Osteocyte (in vitro differentiated cells): ENCODE data around the gene SLC16A12. TPM values are rescaled to one million over a fixed set of nuclear protein-coding genes. Genes with fewer than 3 reads are reported as not detected.

Source experiments
- DNase-seq: peaks from one replicate; pipeline ENCODE4 v3.0.0; 2021; ENCODE audit warnings: mixed read lengths; ENCODE audit not compliant: unreplicated experiment; ENCODE audit errors: extremely low spot score
- H3K27ac Mint-ChIP-seq: one replicate; pipeline ENCODE4 v1.8.0; 2021; ENCODE audit warnings: mild to moderate bottlenecking, mixed read lengths; ENCODE audit not compliant: unreplicated experiment
- H3K27me3 Mint-ChIP-seq: one replicate; pipeline ENCODE4 v1.8.0; 2021; ENCODE audit warnings: mixed read lengths; ENCODE audit not compliant: unreplicated experiment
- H3K36me3 Mint-ChIP-seq: one replicate; pipeline ENCODE4 v1.8.0; 2021; ENCODE audit warnings: mixed read lengths; ENCODE audit not compliant: unreplicated experiment
- H3K4me1 Mint-ChIP-seq: one replicate; pipeline ENCODE4 v1.8.0; 2021; ENCODE audit warnings: mixed read lengths; ENCODE audit not compliant: unreplicated experiment
- H3K4me3 Mint-ChIP-seq: one replicate; pipeline ENCODE4 v1.8.0; 2021; ENCODE audit warnings: mild to moderate bottlenecking, moderate library complexity, mixed read lengths; ENCODE audit not compliant: unreplicated experiment
- H3K9me3 Mint-ChIP-seq: one replicate; pipeline ENCODE4 v1.8.0; 2021; ENCODE audit warnings: mixed read lengths; ENCODE audit not compliant: unreplicated experiment
- CTCF ChIP-seq: fragments of 200-600 bp; sonication (generic); IDR thresholded peaks from 2 replicates; pipeline ENCODE4 v1.5.0; 2021; ENCODE audit warnings: antibody characterized with exemption, mild to moderate bottlenecking, moderate library complexity
- total RNA-seq: library from RNA; stranded (reverse); gene quantifications from 2 replicates; pipeline ENCODE4 v1.2.1, GENCODE V29; 2021

Gene SLC16A12
- total RNA-seq, 1 donor from 2014 or later = 8.4 TPM

- DNase-seq = no peak
- Mint-ChIP-seq H3K36me3 (peaks cover 8% of the 10 kb centered on the region), H3K27me3 (no peaks in the 10 kb centered on the region), H3K4me3 (peak overlapping the region; percentile 39), H3K27ac (no peak overlapping the region), H3K4me1 (peaks cover 67% of the 10 kb centered on the region), H3K9me3 (no peaks in the 10 kb centered on the region)
- no peak for TF ChIP-seq CTCF
Measured at GRCh38 chr10:89515031-89515841, 20.2 kb downstream of the SLC16A12 start.

- no peaks in the 10 kb centered on the region for H3K27me3 Mint-ChIP-seq
- H3K36me3 Mint-ChIP-seq = peaks cover 12% of the 10 kb centered on the region
- H3K9me3 Mint-ChIP-seq = peaks cover 3% of the 10 kb centered on the region
- H3K27ac Mint-ChIP-seq = no peak overlapping the region
- TF ChIP-seq CTCF = no peak
- no peak overlapping the region for H3K4me3 Mint-ChIP-seq
- peaks cover 47% of the 10 kb centered on the region for H3K4me1 Mint-ChIP-seq
- DNase-seq = no peak
Measured at GRCh38 chr10:89513206-89513605, 22.2 kb downstream of the SLC16A12 start.

DNA sequence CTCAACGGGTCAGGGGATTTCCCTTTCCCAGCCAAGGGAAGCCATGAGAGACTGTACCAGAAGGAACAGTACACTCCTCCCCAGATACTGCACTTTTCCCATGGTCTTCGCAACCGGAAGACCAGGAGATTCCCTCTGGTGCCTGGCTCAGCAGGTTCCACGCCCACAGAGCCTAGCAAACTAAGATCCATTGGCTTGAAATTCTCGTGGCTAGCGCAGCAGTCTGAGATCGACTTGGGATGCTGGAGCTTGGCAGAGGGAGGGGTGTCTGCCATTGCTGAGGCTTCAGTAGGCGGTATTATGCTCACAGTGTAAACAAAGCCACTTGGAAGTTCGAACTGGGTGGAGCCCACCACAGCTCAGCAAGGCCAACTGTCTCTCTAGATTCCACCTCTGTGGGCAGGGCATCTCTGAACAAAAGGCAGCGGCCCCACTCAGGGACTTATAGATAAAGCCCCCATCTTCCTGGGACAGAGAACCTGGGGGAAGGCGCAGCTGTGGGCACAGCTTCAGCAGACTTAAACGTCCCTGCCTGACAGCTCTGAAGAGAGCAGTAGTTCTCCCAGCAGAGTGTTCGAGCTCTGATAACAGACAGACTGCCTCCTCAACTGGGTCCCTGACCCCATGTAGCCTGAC, 29.6 kb downstream of the SLC16A12 start:
- Mint-ChIP-seq H3K27me3 (no peaks in the 10 kb centered on the region), H3K4me1 (peaks cover 36% of the 10 kb centered on the region), H3K36me3 (peaks cover 18% of the 10 kb centered on the region), H3K9me3 (peaks cover 13% of the 10 kb centered on the region), H3K4me3 (no peak overlapping the region), H3K27ac (no peak overlapping the region)
- no peak for TF ChIP-seq CTCF
- no peak for DNase-seq

- TF ChIP-seq CTCF = no peak
- peaks cover 39% of the 10 kb centered on the region for H3K4me1 Mint-ChIP-seq
- no peak for DNase-seq
- peak overlapping the region; percentile 90 for H3K27ac Mint-ChIP-seq
- no peaks in the 10 kb centered on the region for H3K27me3 Mint-ChIP-seq
- H3K36me3 Mint-ChIP-seq = peaks cover 17% of the 10 kb centered on the region
- no peak overlapping the region for H3K4me3 Mint-ChIP-seq
- peaks cover 21% of the 10 kb centered on the region for H3K9me3 Mint-ChIP-seq
Measured at GRCh38 chr10:89504691-89505090, 30.7 kb downstream of the SLC16A12 start.

GRCh38 chr10:89503652-89504370, 31.6 kb downstream of the SLC16A12 start:
- TF ChIP-seq CTCF = no peak
- Mint-ChIP-seq H3K4me3 (no peak overlapping the region), H3K36me3 (peaks cover 18% of the 10 kb centered on the region), H3K4me1 (peaks cover 41% of the 10 kb centered on the region), H3K9me3 (peaks cover 24% of the 10 kb centered on the region), H3K27me3 (no peaks in the 10 kb centered on the region), H3K27ac (peak overlapping the region; percentile 90)
- DNase-seq = no peak
